C4-2B (cell line): ENCODE results near the gene FOXK1.

ENCODE experiments used
- H3K27ac ChIP-seq: fragments of 450-650 bp; 2 replicates; pipeline ENCODE4 v1.5.1; 2017
- ZFX ChIP-seq: fragments of 450-650 bp; IDR thresholded peaks from 2 replicates; pipeline ENCODE4 v1.6.1; 2017
- TF ChIP-seq, protein P1 (sequence below): fragments of 450-650 bp; conservative IDR thresholded peaks from 2 replicates; pipeline ENCODE4 v1.5.1; 2017; ENCODE audit warnings: mild to moderate bottlenecking

Gene FOXK1

DNA sequence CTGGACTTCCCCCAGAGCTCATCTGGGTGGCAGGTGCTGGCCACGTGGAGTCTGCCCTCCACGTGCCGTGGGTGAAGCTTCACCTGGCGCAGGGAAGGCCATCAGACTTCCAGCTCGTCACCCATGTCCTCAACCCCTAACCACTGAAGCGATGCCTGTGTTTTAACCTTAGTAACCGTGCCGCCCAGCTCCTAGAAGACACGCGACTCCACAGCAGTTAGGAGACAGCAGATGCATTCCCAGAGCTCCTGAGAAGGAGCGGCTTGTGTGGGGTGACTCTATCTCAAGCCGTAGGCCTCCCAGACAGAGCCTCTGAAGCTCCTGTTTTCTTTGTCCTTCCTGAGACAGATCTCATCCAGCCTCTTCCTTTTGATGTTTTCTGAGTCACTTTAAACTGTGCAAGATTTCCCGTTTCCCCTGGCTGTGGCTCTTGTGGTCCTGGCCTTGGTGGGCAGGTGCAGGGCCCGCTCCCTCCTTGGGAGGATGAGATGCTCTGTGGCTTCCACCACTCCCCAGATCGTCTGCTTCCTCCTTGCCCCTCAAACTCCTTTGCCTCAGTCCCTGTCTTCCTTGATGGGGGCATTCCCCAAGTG lies 51.9 kb downstream of the FOXK1 start:
- no peak overlapping the region for H3K27ac ChIP-seq
- TF ChIP-seq ZFX: no peak
- TF ChIP-seq, protein P1, sequence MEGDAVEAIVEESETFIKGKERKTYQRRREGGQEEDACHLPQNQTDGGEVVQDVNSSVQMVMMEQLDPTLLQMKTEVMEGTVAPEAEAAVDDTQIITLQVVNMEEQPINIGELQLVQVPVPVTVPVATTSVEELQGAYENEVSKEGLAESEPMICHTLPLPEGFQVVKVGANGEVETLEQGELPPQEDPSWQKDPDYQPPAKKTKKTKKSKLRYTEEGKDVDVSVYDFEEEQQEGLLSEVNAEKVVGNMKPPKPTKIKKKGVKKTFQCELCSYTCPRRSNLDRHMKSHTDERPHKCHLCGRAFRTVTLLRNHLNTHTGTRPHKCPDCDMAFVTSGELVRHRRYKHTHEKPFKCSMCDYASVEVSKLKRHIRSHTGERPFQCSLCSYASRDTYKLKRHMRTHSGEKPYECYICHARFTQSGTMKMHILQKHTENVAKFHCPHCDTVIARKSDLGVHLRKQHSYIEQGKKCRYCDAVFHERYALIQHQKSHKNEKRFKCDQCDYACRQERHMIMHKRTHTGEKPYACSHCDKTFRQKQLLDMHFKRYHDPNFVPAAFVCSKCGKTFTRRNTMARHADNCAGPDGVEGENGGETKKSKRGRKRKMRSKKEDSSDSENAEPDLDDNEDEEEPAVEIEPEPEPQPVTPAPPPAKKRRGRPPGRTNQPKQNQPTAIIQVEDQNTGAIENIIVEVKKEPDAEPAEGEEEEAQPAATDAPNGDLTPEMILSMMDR: no peak

DNA sequence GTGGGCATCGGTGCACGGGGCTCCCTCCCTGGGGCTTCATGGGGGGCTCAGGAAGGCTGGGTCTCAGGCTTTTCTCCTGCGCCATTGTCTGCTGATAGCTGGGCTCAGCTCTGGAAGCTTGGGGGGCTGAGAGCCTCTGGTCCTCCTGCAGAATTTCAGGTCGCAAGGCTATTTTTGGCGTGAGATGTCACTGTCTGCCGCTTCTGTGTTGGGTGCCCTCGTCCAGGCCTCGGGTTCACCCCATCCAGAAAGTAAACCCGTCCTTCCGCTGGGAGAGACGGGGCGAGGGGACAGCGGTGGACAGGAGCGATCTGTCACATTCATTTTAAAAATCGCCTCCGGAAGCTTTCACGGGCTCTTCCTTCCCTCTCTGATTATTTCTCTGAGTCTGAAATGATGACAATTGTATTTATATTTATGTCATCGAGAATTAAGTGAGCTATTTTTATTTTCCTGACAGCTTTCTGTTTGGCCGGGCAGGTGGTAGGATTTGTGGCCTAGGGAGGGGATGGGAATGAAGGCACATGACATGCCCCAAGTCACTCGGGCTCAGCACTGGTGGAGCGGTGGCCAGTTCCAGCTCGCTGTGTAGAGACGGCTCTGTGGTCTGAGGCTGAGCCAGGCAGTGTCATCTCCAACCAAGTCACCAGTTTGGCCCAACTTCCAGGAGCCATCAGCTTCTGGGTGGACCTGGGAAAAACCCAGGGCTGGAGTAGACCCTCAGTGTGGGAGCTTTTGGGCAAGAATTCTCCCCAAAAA lies 52.7 kb downstream of the FOXK1 start:
- no peak for TF ChIP-seq ZFX
- TF ChIP-seq, protein P1: no peak
- no peak overlapping the region for H3K27ac ChIP-seq

GRCh38 chr7:4737300-4737699 lies 55.2 kb downstream of the FOXK1 start:
- no peak overlapping the region for H3K27ac ChIP-seq
- no peak for TF ChIP-seq ZFX
- TF ChIP-seq, protein P1: no peak

DNA sequence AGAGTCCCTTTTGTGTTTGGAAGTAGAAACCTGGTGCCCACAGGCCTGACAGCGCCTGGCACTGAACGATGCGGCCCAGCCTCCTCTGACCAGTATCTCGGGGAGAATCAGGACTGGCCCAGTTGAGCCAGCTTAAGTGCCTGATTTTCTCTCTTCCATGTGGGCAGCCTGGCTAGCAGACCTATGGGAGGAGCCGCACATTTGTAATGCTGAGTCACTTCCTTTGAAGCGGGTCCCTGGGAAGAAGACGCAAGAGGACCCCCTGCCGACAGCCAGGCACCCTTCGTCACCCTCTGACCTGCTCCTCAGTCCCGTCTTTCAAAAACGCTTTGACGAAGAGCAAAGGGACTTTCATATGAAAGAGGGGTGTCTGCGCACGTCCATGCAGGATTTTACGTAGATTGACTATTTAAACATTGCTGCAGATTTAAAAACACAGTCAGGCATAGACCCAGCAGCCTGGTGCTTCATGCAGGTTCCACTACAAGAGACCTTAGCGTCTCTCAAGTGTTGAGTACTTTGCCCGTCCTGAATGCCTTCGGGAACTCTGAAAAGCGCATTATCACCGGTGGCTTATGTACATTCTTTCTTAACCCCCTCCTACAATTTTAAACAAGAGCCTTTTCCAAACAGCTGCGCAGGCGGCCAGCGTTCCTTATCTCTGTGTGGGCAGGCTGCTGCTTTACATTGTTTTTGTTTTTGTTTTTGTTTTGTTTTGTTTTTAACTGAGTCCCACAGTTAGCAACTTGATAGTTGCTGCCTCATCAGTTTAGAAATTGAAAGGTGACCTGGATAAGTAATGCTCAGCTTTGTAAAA lies 56.8 kb downstream of the FOXK1 start:
- TF ChIP-seq, protein P1: no peak
- no peak for TF ChIP-seq ZFX
- no peak overlapping the region for H3K27ac ChIP-seq

GRCh38 chr7:4739528-4739992 lies 57.5 kb downstream of the FOXK1 start:
- no peak overlapping the region for H3K27ac ChIP-seq
- no peak for TF ChIP-seq ZFX
- TF ChIP-seq, protein P1: no peak

DNA sequence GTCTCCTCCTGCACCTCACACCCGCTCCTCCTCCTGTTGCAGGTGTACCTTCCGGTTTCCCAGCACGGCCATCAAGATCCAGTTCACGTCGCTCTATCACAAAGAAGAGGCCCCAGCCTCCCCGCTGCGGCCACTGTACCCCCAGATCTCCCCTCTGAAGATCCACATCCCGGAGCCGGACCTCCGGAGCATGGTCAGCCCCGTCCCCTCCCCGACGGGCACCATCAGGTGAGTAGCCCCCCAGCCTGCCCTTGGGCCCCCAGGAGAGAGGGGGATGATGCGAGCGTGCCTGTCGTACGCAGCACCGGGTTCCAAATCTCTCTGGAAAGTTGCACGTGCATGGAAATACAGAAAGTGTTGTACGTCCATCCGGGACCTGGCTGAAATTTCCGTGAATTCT lies 58.7 kb downstream of the FOXK1 start:
- H3K27ac ChIP-seq: no peak overlapping the region
- no peak for TF ChIP-seq ZFX
- TF ChIP-seq, protein P1: no peak
